Karpas-422 (cell line): ENCODE data around the gene AMFR. TPM values are rescaled to one million over a fixed set of nuclear protein-coding genes. Genes with fewer than 3 reads are reported as not detected.

Source experiments
- DNase-seq: peaks from one replicate; pipeline ENCODE4 v3.0.0-alpha.2; 2015
- H2AFZ ChIP-seq: fragments of 200-600 bp; sonication (generic); 2 replicates; pipeline ENCODE4 v1.6.1; 2014; ENCODE audit warnings: antibody characterized with exemption, low read length, mixed read lengths
- H3K27ac ChIP-seq: fragments of 200-600 bp; sonication (generic); 2 replicates; pipeline ENCODE4 v1.5.1; 2014; ENCODE audit warnings: mild to moderate bottlenecking, low read length, moderate library complexity
- H3K27me3 ChIP-seq: fragments of 200-600 bp; sonication (generic); 2 replicates; pipeline ENCODE4 v1.6.1; 2014; ENCODE audit warnings: low read length, mixed read lengths
- H3K36me3 ChIP-seq: fragments of 200-600 bp; sonication (generic); 2 replicates; pipeline ENCODE4 v1.6.1; 2014; ENCODE audit warnings: low read length, mixed read lengths; ENCODE audit not compliant: insufficient read depth
- H3K4me1 ChIP-seq: fragments of 200-600 bp; sonication (generic); 2 replicates; pipeline ENCODE4 v1.6.1; 2014; ENCODE audit warnings: mild to moderate bottlenecking, low read length, mixed read lengths
- H3K4me2 ChIP-seq: fragments of 200-600 bp; sonication (generic); 2 replicates; pipeline ENCODE4 v1.6.1; 2014; ENCODE audit warnings: low read length, low read depth, mild to moderate bottlenecking; ENCODE audit not compliant: poor library complexity, severe bottlenecking
- H3K4me3 ChIP-seq: fragments of 200-600 bp; sonication (generic); 2 replicates; pipeline ENCODE4 v1.5.1; 2014; ENCODE audit warnings: mild to moderate bottlenecking, antibody characterized with exemption, low read length, mixed read lengths
- H3K79me2 ChIP-seq: fragments of 200-600 bp; sonication (generic); 2 replicates; pipeline ENCODE4 v1.6.1; 2014; ENCODE audit warnings: mild to moderate bottlenecking, low read length, mixed read lengths
- H3K9ac ChIP-seq: fragments of 200-600 bp; sonication (generic); 2 replicates; pipeline ENCODE4 v1.6.0; 2014; ENCODE audit warnings: low read length
- H3K9me2 ChIP-seq: fragments of 200-600 bp; sonication (generic), shearing (Covaris generic); replicated peaks from 2 replicates; pipeline ENCODE4 v1.6.0; 2014; ENCODE audit warnings: mild to moderate bottlenecking, low read length, moderate library complexity; ENCODE audit not compliant: insufficient read depth
- H3K9me3 ChIP-seq: fragments of 300-700, 200-600 bp; sonication (generic); 2 replicates; pipeline ENCODE4 v1.6.1; 2014; ENCODE audit warnings: low read length, mixed read lengths
- H4K20me1 ChIP-seq: fragments of 200-600 bp; sonication (generic); 2 replicates; pipeline ENCODE4 v1.6.1; 2014; ENCODE audit warnings: mild to moderate bottlenecking, antibody characterized with exemption, low read length, low read depth; ENCODE audit not compliant: insufficient read depth
- total RNA-seq: library from RNA; depleted of rRNA; stranded (reverse); fragments of >200 nt; shearing (Covaris generic); gene quantifications from 2 replicates; pipeline ENCODE4 v1.2.3, GENCODE V29; 2014; ENCODE audit warnings: low replicate concordance; rRNA removed

Gene AMFR
- 243 and 284 TPM in 2 replicates for total RNA-seq

DNA sequence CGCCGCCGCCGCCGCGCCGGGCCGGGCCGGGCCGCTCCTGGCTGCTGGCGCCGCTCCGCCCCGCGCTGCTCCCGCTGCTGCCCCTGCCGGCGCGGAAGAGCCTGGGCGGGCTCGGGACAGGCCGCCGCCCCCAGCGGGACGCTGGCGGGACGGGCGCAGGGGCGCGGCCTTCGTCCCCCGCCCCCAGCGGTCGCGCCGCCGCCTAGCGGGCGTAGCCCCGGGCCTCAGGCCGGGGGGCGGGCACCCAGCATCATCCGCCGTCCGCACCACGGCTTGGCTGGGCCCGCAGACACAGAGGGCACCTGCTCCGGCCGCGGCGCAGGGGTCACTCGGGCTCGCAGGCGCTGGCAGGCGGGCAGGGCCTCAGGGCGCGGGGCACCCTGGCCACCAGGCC, at the start of gene AMFR:
AMFR (minus strand) TSS at position 107 of the 394 bp plus-strand sequence. CDS start 218 bp downstream, outside the sequence.
- H3K4me3 ChIP-seq = peak within 1 kb of the TSS; percentile 92

DNA sequence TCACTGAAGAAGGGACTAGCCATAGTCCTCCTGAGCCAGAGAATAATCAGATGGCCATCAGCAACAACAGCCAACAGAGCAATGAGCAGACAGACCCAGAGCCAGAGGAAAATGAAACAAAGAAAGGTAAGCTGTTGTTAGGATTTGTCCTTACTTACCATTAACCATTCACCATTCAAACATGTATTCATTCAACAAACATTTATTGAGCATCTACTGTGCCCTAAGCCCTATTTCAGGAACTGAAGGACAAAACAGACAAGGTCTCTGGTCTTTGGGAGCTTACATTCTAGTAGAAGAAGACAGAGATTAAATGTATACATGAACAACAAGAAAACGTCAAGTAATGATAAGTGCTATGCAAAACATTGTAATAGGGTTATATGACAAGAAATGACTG, 45.3 kb upstream of the AMFR start:
- Histone ChIP-seq H4K20me1 (no peaks in the 10 kb centered on the region), H3K9me3 (no peaks in the 10 kb centered on the region), H3K27ac (no peak overlapping the region), H3K79me2 (0 out of 2 replicates have a peak, but pooled peaks cover 6% of the 10 kb centered on the region), H3K9ac (no peak overlapping the region), H3K9me2 (no peaks in the 10 kb centered on the region), H3K27me3 (no peaks in the 10 kb centered on the region), H3K4me1 (no peaks in the 10 kb centered on the region), H3K36me3 (peaks cover 73% of the 10 kb centered on the region), H3K4me2 (no peak overlapping the region), H3K4me3 (no peak overlapping the region), H2AFZ (no peak overlapping the region)
- no peak for DNase-seq

More for the DNA sequence above, at the start of gene AMFR:
- Histone ChIP-seq H3K9me2 (no peaks in the 10 kb centered on the region), H3K9me3 (no peaks in the 10 kb centered on the region), H3K27me3 (no peaks in the 10 kb centered on the region), H4K20me1 (peaks cover 12% of the 10 kb centered on the region; the same call in 1 of the 2 replicates), H3K27ac (peak within 1 kb of the TSS; percentile 96), H2AFZ (no peak within 1 kb of the TSS), H3K36me3 (peaks cover 4% of the 10 kb centered on the region; the same call in 1 of the 2 replicates), H3K4me2 (peak within 1 kb of the TSS; percentile 82), H3K79me2 (peaks cover 50% of the 10 kb centered on the region), H3K4me1 (peaks cover 42% of the 10 kb centered on the region), H3K9ac (peak within 1 kb of the TSS; percentile 88)
- DNase-seq = peak; percentile 93

DNA sequence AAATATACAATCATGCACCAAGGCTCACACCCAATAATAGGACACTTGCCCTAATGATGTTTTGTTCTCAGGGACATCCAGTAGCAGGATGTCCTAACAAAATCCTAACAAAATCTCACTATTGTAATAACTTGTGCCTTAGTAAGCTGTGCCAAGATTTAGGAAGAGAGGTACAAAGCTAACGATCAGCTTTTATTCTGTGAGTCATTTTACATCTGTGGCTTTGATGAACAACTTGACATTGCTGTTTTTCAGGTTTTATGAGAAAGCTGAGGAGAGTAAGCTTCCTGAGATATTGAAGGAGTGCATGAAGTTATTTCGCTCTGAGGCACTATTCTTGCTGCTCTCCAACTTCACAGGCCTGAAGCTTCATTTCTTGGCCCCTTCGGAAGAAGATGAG, 44.9 kb upstream of the AMFR start:
- no peaks in the 10 kb centered on the region for H3K9me3 ChIP-seq
- H3K79me2 ChIP-seq = 0 out of 2 replicates have a peak, but pooled peaks cover 6% of the 10 kb centered on the region
- no peak overlapping the region for H3K27ac ChIP-seq
- no peak overlapping the region for H3K4me3 ChIP-seq
- no peak for DNase-seq
- H3K4me2 ChIP-seq = no peak overlapping the region
- H3K36me3 ChIP-seq = peaks cover 73% of the 10 kb centered on the region
- no peaks in the 10 kb centered on the region for H3K9me2 ChIP-seq
- no peak overlapping the region for H2AFZ ChIP-seq
- H3K27me3 ChIP-seq = no peaks in the 10 kb centered on the region
- no peaks in the 10 kb centered on the region for H4K20me1 ChIP-seq
- no peaks in the 10 kb centered on the region for H3K4me1 ChIP-seq
- no peak overlapping the region for H3K9ac ChIP-seq

DNA sequence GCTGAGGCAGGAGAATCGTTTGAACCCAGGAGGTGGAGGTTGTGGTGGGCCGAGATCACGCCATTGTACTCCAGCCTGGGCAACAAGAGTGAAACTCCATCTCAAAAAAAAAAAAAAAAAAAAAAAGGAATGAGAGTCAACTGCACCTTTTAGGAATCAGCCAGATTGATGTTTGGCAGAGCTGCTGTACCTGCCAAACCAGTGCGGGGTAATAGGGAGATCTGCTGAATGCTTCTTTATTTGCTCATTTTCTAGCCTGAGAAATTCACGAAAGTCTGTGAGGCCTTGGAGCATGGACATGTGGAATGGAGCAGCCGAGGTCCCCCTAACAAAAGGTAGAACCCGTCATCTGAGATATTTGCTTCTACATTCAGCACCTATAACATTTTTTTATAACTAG, 44.4 kb upstream of the AMFR start:
- no peak for DNase-seq
- peaks cover 68% of the 10 kb centered on the region for H3K36me3 ChIP-seq
- H3K27me3 ChIP-seq = no peaks in the 10 kb centered on the region
- no peak overlapping the region for H2AFZ ChIP-seq
- H4K20me1 ChIP-seq = no peaks in the 10 kb centered on the region
- no peaks in the 10 kb centered on the region for H3K4me1 ChIP-seq
- H3K4me2 ChIP-seq = no peak overlapping the region
- no peak overlapping the region for H3K27ac ChIP-seq
- H3K9me2 ChIP-seq = no peaks in the 10 kb centered on the region
- no peaks in the 10 kb centered on the region for H3K9me3 ChIP-seq
- no peak overlapping the region for H3K4me3 ChIP-seq
- 0 out of 2 replicates have a peak, but pooled peaks cover 6% of the 10 kb centered on the region for H3K79me2 ChIP-seq
- H3K9ac ChIP-seq = no peak overlapping the region

DNA sequence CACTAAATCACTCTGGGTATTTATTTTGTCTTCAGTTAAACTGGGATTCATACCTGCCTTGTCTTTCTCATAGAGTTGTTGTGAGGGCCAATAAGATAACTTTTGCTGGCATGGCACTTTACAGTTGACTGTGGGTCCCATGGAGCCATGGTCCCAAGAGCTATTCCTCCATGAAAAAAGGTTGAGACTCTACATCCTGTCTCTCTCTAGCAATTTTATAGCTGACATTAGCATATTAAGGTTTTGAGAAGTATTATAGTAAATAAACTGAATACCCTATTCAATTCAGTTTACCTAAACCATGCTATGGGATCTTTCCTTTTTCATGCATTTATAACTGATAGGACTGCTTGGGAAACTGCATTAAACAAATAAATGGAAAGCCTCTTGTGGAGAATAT, 43.5 kb upstream of the AMFR start:
- H3K9ac ChIP-seq = no peak overlapping the region
- no peaks in the 10 kb centered on the region for H3K4me1 ChIP-seq
- H3K36me3 ChIP-seq = peaks cover 70% of the 10 kb centered on the region
- H3K4me3 ChIP-seq = no peak overlapping the region
- no peak for DNase-seq
- H3K9me2 ChIP-seq = no peaks in the 10 kb centered on the region
- 0 out of 2 replicates have a peak, but pooled peaks cover 6% of the 10 kb centered on the region for H3K79me2 ChIP-seq
- H3K27ac ChIP-seq = no peak overlapping the region
- no peak overlapping the region for H3K4me2 ChIP-seq
- no peak overlapping the region for H2AFZ ChIP-seq
- H3K9me3 ChIP-seq = no peaks in the 10 kb centered on the region
- no peaks in the 10 kb centered on the region for H4K20me1 ChIP-seq
- H3K27me3 ChIP-seq = no peaks in the 10 kb centered on the region

DNA sequence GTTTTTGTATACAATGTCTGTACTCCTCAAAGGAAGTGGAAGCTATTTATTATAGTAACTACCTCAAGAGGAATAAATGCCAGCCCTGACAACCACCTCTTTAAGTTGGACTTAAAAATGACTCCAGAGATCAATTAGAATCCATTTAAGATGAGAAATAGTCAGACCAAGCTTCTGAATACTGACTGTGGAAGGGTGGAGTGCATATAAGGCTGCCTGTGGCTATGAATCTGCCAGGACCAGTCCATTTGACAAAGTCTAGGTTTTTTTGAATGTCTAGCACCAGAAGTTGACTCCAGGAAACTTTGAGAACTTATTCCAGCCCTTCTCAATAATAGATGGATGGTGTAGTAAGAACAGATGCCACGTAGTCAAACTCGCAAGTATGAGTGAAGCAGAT, 41.0 kb upstream of the AMFR start:
- no peaks in the 10 kb centered on the region for H4K20me1 ChIP-seq

DNA sequence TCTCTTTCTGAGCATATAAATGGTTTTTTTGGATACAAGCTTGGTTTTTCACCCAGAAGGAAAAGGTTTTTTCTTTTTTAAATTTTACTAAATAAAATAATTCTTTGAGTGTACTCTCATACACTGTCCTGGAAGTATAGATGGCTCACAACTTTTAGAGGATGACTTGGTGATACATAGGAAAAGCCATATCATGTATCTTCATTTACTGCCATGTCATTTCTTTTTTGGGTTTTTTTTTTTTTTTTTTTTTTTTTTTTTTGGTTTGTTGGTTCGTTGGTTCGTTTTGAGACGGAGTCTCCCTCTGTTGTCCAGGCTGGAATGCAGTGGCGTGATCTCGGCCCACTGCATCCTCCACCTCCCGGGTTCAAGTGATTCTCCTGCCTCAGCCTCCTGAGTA, 37.8 kb upstream of the AMFR start:
- Histone ChIP-seq H4K20me1 (no peaks in the 10 kb centered on the region), H3K4me3 (no peak overlapping the region), H3K4me1 (no peaks in the 10 kb centered on the region), H3K4me2 (no peak overlapping the region), H3K36me3 (peaks cover 61% of the 10 kb centered on the region), H2AFZ (no peak overlapping the region), H3K27ac (no peak overlapping the region), H3K27me3 (no peaks in the 10 kb centered on the region), H3K9me2 (no peaks in the 10 kb centered on the region), H3K9me3 (no peaks in the 10 kb centered on the region), H3K79me2 (peaks cover 16% of the 10 kb centered on the region), H3K9ac (no peak overlapping the region)
- DNase-seq = no peak

More for the DNA sequence above, 41.0 kb upstream of the AMFR start:
- Histone ChIP-seq H2AFZ (no peak overlapping the region), H3K4me2 (no peak overlapping the region), H3K27ac (no peak overlapping the region), H3K27me3 (no peaks in the 10 kb centered on the region), H3K36me3 (peaks cover 61% of the 10 kb centered on the region), H3K9ac (no peak overlapping the region), H3K79me2 (peaks cover 7% of the 10 kb centered on the region), H3K9me2 (no peaks in the 10 kb centered on the region), H3K4me3 (no peak overlapping the region), H3K4me1 (no peaks in the 10 kb centered on the region), H3K9me3 (no peaks in the 10 kb centered on the region)
- no peak for DNase-seq

DNA sequence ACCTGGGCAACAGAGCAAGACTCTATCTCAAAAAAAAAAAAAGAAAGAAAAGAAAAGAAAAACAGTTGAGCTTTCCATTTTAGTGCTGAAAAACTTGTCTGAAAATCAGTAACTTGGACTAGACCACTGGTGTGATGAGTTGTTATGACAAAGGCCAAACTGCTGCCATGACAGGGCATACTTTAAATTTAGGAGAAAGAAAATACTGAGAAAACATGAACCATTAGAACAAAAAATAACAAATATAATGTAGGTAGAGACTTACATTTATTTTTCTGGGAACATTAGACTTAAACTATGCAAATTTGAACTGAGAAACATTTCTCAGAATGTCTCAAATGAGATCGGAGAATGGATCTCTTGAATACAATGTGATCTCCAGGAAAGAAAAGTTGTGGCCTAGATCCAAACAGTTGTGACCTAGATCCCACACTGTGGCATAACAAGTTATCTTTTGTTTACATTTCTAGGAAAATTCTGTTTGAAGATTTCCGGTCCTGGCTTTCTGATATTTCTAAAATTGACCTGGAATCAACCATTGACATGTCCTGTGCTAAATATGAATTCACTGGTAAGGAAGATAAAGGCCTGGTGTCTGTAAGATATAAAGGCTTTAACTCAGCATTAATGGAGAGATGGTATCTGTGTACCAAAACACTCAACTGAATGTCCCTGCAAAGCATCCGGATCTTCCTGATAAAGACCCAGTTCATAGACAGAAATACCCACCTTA, 36.9 kb upstream of the AMFR start:
- DNase-seq = no peak
- H3K36me3 ChIP-seq = peaks cover 59% of the 10 kb centered on the region; the same call in 1 of the 2 replicates
- H3K27ac ChIP-seq = no peak overlapping the region
- H2AFZ ChIP-seq = no peak overlapping the region
- peaks cover 13% of the 10 kb centered on the region for H3K79me2 ChIP-seq
- no peak overlapping the region for H3K4me3 ChIP-seq
- no peaks in the 10 kb centered on the region for H3K27me3 ChIP-seq
- H3K9me3 ChIP-seq = no peaks in the 10 kb centered on the region
- H4K20me1 ChIP-seq = no peaks in the 10 kb centered on the region
- no peak overlapping the region for H3K9ac ChIP-seq
- no peaks in the 10 kb centered on the region for H3K4me1 ChIP-seq
- no peaks in the 10 kb centered on the region for H3K9me2 ChIP-seq
- no peak overlapping the region for H3K4me2 ChIP-seq
